ENCODE results near the gene CCBE1. TPM values are rescaled to one million over a fixed set of nuclear protein-coding genes. Genes with fewer than 3 reads are reported as not detected.

The CCBE1 gene
- polyA plus RNA-seq, 1 donor from 2014 or later = 0.19 TPM

- Histone ChIP-seq H3K27ac (ENCODE audit: low read length) (no peak overlapping the region), H3K36me3 (ENCODE audit: insufficient read depth, low read length) (no peaks in the 10 kb centered on the region), H3K79me2 (replicated peaks; ENCODE audit: insufficient read depth, low read length) (no peaks in the 10 kb centered on the region), H3K4me2 (ENCODE audit: low read length) (no peak overlapping the region), H3K4me3 (ENCODE audit: low read length) (no peak overlapping the region), H3K27me3 (ENCODE audit: insufficient read depth, low read depth, low read length) (no peaks in the 10 kb centered on the region), H2AFZ (ENCODE audit: low read depth, low read length) (no peak overlapping the region), H4K20me1 (ENCODE audit: insufficient read depth) (no peaks in the 10 kb centered on the region), H3F3A (ENCODE audit: insufficient read depth, low read length, poor library complexity, severe bottlenecking) (no peaks in the 10 kb centered on the region), H3K9ac (ENCODE audit: low read length) (no peak overlapping the region), H3K9me2 (ENCODE audit: insufficient read depth, low read length) (no peaks in the 10 kb centered on the region), H3K9me3 (ENCODE audit: low read length) (no peaks in the 10 kb centered on the region)
- TF ChIP-seq MXI1 (conservative IDR thresholded peaks at IDR 0.05; ENCODE audit: poor library complexity, severe bottlenecking) = no peak
- no peak for TF ChIP-seq REST (IDR thresholded peaks at IDR 0.05; ENCODE audit: borderline replicate concordance)
Observed at GRCh38 chr18:59547581-59548182, 149.5 kb downstream of the CCBE1 start.

- Histone ChIP-seq H3K4me2 (ENCODE audit: low read length) (no peak overlapping the region), H3K9me3 (ENCODE audit: low read length) (no peaks in the 10 kb centered on the region), H3K9me2 (ENCODE audit: insufficient read depth, low read length) (no peaks in the 10 kb centered on the region), H3K27ac (ENCODE audit: low read length) (no peak overlapping the region), H2AFZ (ENCODE audit: low read depth, low read length) (no peak overlapping the region), H3K27me3 (ENCODE audit: insufficient read depth, low read depth, low read length) (no peaks in the 10 kb centered on the region), H3K9ac (ENCODE audit: low read length) (no peak overlapping the region), H3K79me2 (replicated peaks; ENCODE audit: insufficient read depth, low read length) (no peaks in the 10 kb centered on the region), H3F3A (ENCODE audit: insufficient read depth, low read length, poor library complexity, severe bottlenecking) (no peaks in the 10 kb centered on the region), H3K4me3 (ENCODE audit: low read length) (no peak overlapping the region), H3K36me3 (ENCODE audit: insufficient read depth, low read length) (no peaks in the 10 kb centered on the region), H4K20me1 (ENCODE audit: insufficient read depth) (no peaks in the 10 kb centered on the region)
- TF ChIP-seq EZH2 (IDR thresholded peaks at IDR 0.05; ENCODE audit: borderline replicate concordance, insufficient read depth, low read length, poor library complexity, severe bottlenecking) (no peak), EP300 (conservative IDR thresholded peaks at IDR 0.05; ENCODE audit: poor library complexity, severe bottlenecking) (no peak), CTCF (IDR thresholded peaks at IDR 0.05; ENCODE audit: poor library complexity, severe bottlenecking) (no peak), RAD21 (conservative IDR thresholded peaks at IDR 0.05) (no peak), REST (IDR thresholded peaks at IDR 0.05; ENCODE audit: borderline replicate concordance) (no peak), SMC3 (conservative IDR thresholded peaks at IDR 0.05; ENCODE audit: poor library complexity) (no peak), POLR2AphosphoS5 (IDR thresholded peaks at IDR 0.05) (no peak), TAF1 (IDR thresholded peaks at IDR 0.05; ENCODE audit: low read depth) (no peak), MXI1 (conservative IDR thresholded peaks at IDR 0.05; ENCODE audit: poor library complexity, severe bottlenecking) (no peak)
Observed at GRCh38 chr18:59546188-59546587, 151.0 kb downstream of the CCBE1 start.
